HG03066 (cell line): Measurements from ENCODE around the gene ISL2.
"Not testable (repeated sequence)": the region's sequence is repeated elsewhere in the genome, so short reads cannot be mapped to it uniquely, and the experiment has no call there.

Source experiments
- ATAC-seq: cut with Tn5 transposase; IDR thresholded peaks from one replicate; pipeline ENCODE4 v1.9.1; 2021; ENCODE audit warnings: low read depth; ENCODE audit not compliant: unreplicated experiment

Gene ISL2

GRCh38 chr15:76336254-76337058 is at the start of gene ISL2:
TSS of gene ISL2 (plus strand) at chr15:76336773. CDS start at chr15:76336884, 111 bp downstream.
- ATAC-seq, result no peak

GRCh38 chr15:76289582-76289981 is 47.0 kb upstream of the ISL2 start:
- no peak for ATAC-seq

GRCh38 chr15:76293361-76293760 is 43.2 kb upstream of the ISL2 start:
- no peak for ATAC-seq

- not testable (repeated sequence) for ATAC-seq
These were observed 42.1 kb upstream of the ISL2 start for GRCh38 chr15:76294463-76294862.

GRCh38 chr15:76296849-76297248 is 39.7 kb upstream of the ISL2 start:
- no peak for ATAC-seq

- not testable (repeated sequence) for ATAC-seq
These were observed 38.6 kb upstream of the ISL2 start for GRCh38 chr15:76297951-76298350.

GRCh38 chr15:76298986-76299385 is 37.6 kb upstream of the ISL2 start:
- no peak for ATAC-seq

GRCh38 chr15:76299786-76300185 is 36.8 kb upstream of the ISL2 start:
- no peak for ATAC-seq

- no peak for ATAC-seq
These were observed 32.7 kb upstream of the ISL2 start for GRCh38 chr15:76303909-76304308.

GRCh38 chr15:76309601-76310330 is 26.8 kb upstream of the ISL2 start:
- no peak for ATAC-seq

- ATAC-seq, result peak; percentile 13
These were observed 26.0 kb upstream of the ISL2 start for GRCh38 chr15:76310475-76311099.

- peak; percentile 98 for ATAC-seq
These were observed 25.2 kb upstream of the ISL2 start, which contains the start of gene ETFA for GRCh38 chr15:76311100-76311953. TSS of gene ETFA (minus strand) at chr15:76311469. CDS start at chr15:76311388, 81 bp downstream.

GRCh38 chr15:76312540-76313174 is 23.9 kb upstream of the ISL2 start:
- ATAC-seq, result no peak

- ATAC-seq, result not testable (repeated sequence)
These were observed 23.4 kb upstream of the ISL2 start for GRCh38 chr15:76313175-76313567.

- no peak for ATAC-seq
These were observed 22.8 kb upstream of the ISL2 start for GRCh38 chr15:76313731-76314130.

- no peak for ATAC-seq
These were observed 16.6 kb upstream of the ISL2 start for GRCh38 chr15:76320012-76320411.

GRCh38 chr15:76321171-76321570 is 15.4 kb upstream of the ISL2 start:
- no peak for ATAC-seq

- ATAC-seq, result no peak
These were observed 15.0 kb upstream of the ISL2 start for GRCh38 chr15:76321602-76322001.

- no peak for ATAC-seq
These were observed 12.5 kb upstream of the ISL2 start for GRCh38 chr15:76324066-76324465.

GRCh38 chr15:76325704-76326103 is 10.9 kb upstream of the ISL2 start:
- ATAC-seq, result no peak
